PC-3 (cell line): ENCODE measurements around the gene MYO5A. TPM values are rescaled to one million over a fixed set of nuclear protein-coding genes. Genes with fewer than 3 reads are reported as not detected.

Experiments
- ATAC-seq: fragments of 200-7000 bp; cut with Tn5 transposase; 2 replicates; pipeline ENCODE4 v1.9.1; 2020; ENCODE audit warnings: mild to moderate bottlenecking, moderate library complexity
- BruUV-seq: library from RNA; stranded (reverse); fragments of 400-500 nt; replicated peaks from 2 replicates; lab custom pipeline; 2021; lab: Mats Ljungman, UMichigan
- CTCF ChIA-PET: fragments of 300-600 bp; sonication (Branson Sonifier 250); formaldehyde crosslinking; loops from one replicate; lab custom pipeline; 2022; ENCODE audit warnings: antibody characterized with exemption; lab: Charles Lee
- POLR2A ChIA-PET: fragments of 300-600 bp; sonication (Branson Sonifier 250); formaldehyde crosslinking; loops from one replicate; lab custom pipeline; 2022; ENCODE audit warnings: antibody characterized with exemption; ENCODE audit not compliant: unreplicated experiment; lab: Charles Lee
- DNase-seq: peaks from one replicate; pipeline ENCODE4 v3.0.0-alpha.2; 2015
- H2AFZ ChIP-seq: fragments of 300-600 bp; sonication (generic); 2 replicates; pipeline ENCODE4 v1.6.0; 2016; ENCODE audit warnings: antibody characterized with exemption, low read length
- H3F3A ChIP-seq: fragments of 300-600 bp; sonication (generic); one replicate; pipeline ENCODE4 v1.6.0; 2017; ENCODE audit warnings: antibody characterized with exemption, low read length, control low read depth, mild to moderate bottlenecking; ENCODE audit not compliant: unreplicated experiment
- H3K27ac ChIP-seq: fragments of 300-600 bp; sonication (generic); 2 replicates; pipeline ENCODE4 v1.5.1; 2016; ENCODE audit warnings: mild to moderate bottlenecking, low read length
- H3K27me3 ChIP-seq: fragments of 300-600 bp; sonication (generic); 2 replicates; pipeline ENCODE4 v1.6.1; 2016; ENCODE audit warnings: low read length, mixed read lengths
- H3K36me3 ChIP-seq: fragments of 300-600 bp; sonication (generic); 2 replicates; pipeline ENCODE4 v1.6.1; 2016; ENCODE audit warnings: low read depth, mixed run types, low read length, mixed read lengths
- H3K4me1 ChIP-seq: fragments of 300-600 bp; sonication (generic); 2 replicates; pipeline ENCODE4 v1.5.1; 2016; ENCODE audit warnings: low read length; ENCODE audit not compliant: insufficient read depth
- H3K4me2 ChIP-seq: fragments of 300-600 bp; sonication (generic); 2 replicates; pipeline ENCODE4 v1.6.0; 2016; ENCODE audit warnings: low read length
- H3K4me3 ChIP-seq: fragments of 300-600 bp; sonication (generic); 2 replicates; pipeline ENCODE4 v1.5.1; 2016; ENCODE audit warnings: mild to moderate bottlenecking, low read length, mixed read lengths
- H3K79me2 ChIP-seq: fragments of 300-600 bp; sonication (generic); 2 replicates; pipeline ENCODE4 v1.6.1; 2017; ENCODE audit warnings: low read length, mixed read lengths
- H3K9ac ChIP-seq: fragments of 300-600 bp; sonication (generic); 2 replicates; pipeline ENCODE4 v1.6.0; 2016; ENCODE audit warnings: mild to moderate bottlenecking, low read length
- H3K9me2 ChIP-seq: fragments of 300-600 bp; sonication (generic); replicated peaks from 2 replicates; pipeline ENCODE4 v1.6.1; 2016; ENCODE audit warnings: mixed run types, low read length, mixed read lengths
- H3K9me3 ChIP-seq: fragments of 300-600 bp; sonication (generic); 2 replicates; pipeline ENCODE4 v1.6.1; 2016; ENCODE audit warnings: low read length, mixed read lengths
- H4K20me1 ChIP-seq: fragments of 300-600 bp; sonication (generic); 2 replicates; pipeline ENCODE4 v1.6.1; 2016; ENCODE audit warnings: low read length, mixed read lengths
- CTCF ChIP-seq: fragments of 300-600 bp; sonication (generic); conservative IDR thresholded peaks from 2 replicates; pipeline ENCODE4 v1.5.1; 2017; ENCODE audit warnings: antibody characterized with exemption, low read depth, mild to moderate bottlenecking, low read length
- EZH2 ChIP-seq: fragments of 300-600 bp; sonication (generic); IDR thresholded peaks from one replicate; pipeline ENCODE4 v1.6.1; 2017; ENCODE audit warnings: antibody characterized with exemption, mild to moderate bottlenecking, low read length; ENCODE audit not compliant: unreplicated experiment
- EZH2phosphoT487 ChIP-seq: fragments of 300-600 bp; sonication (generic); IDR thresholded peaks from 2 replicates; pipeline ENCODE4 v1.6.1; 2018; ENCODE audit warnings: mild to moderate bottlenecking, antibody characterized with exemption, low read length, borderline replicate concordance
- intact Hi-C: fragments of 100-400 bp; cut with micrococcal nuclease; formaldehyde crosslinking; loops from 2 replicates; pipeline ENCODE4 v1.9.0; 2023
- total RNA-seq: library from RNA; depleted of rRNA; stranded (reverse); fragments of >200 nt; gene quantifications from 2 replicates; pipeline ENCODE4 v1.2.3, GENCODE V29; 2014

The MYO5A gene
- total RNA-seq, 1 experiment from 2014 or later: 42.1 TPM

- intact Hi-C loops: no loop called here
- Histone ChIP-seq H3K9me2 (no peaks in the 10 kb centered on the region), H2AFZ (no peak overlapping the region), H4K20me1 (no peaks in the 10 kb centered on the region), H3K36me3 (no peaks in the 10 kb centered on the region), H3K4me3 (no peak overlapping the region), H3K9ac (no peak overlapping the region), H3K9me3 (no peaks in the 10 kb centered on the region), H3K79me2 (peaks cover 11% of the 10 kb centered on the region; the same call in 1 of the 2 replicates), H3K27ac (0 out of 2 replicates have a peak overlapping the region, but pooled peaks have one; percentile 9), H3K4me1 (peaks cover 25% of the 10 kb centered on the region), H3F3A (no peaks in the 10 kb centered on the region), H3K4me2 (no peak overlapping the region), H3K27me3 (no peaks in the 10 kb centered on the region)
- no peak for TF ChIP-seq EZH2
- TF ChIP-seq EZH2phosphoT487: no peak
- no peak for TF ChIP-seq CTCF
- DNase-seq (no peak), ATAC-seq (no peak)
- CTCF ChIA-PET: no interaction called here
- no TSS peak for BruUV-seq
- POLR2A ChIA-PET: no interaction called here
Measured at GRCh38 chr15:52434885-52435284, 93.8 kb downstream of the MYO5A start.

GRCh38 chr15:52428297-52428696, 100.4 kb downstream of the MYO5A start:
- ChIA-PET POLR2A (no interaction called here), CTCF (no interaction called here)
- no peak overlapping the region for H3K4me3 ChIP-seq
- TF ChIP-seq EZH2phosphoT487: no peak
- TF ChIP-seq CTCF: no peak
- TF ChIP-seq EZH2: no peak
- H3K9me3 ChIP-seq: no peaks in the 10 kb centered on the region
- no peak for ATAC-seq
- no peaks in the 10 kb centered on the region for H3K9me2 ChIP-seq
- no peaks in the 10 kb centered on the region for H3F3A ChIP-seq
- no peaks in the 10 kb centered on the region for H4K20me1 ChIP-seq
- no peaks in the 10 kb centered on the region for H3K36me3 ChIP-seq
- intact Hi-C loops: no loop called here
- no peaks in the 10 kb centered on the region for H3K79me2 ChIP-seq
- no TSS peak for BruUV-seq
- no peaks in the 10 kb centered on the region for H3K4me1 ChIP-seq
- no peak overlapping the region for H2AFZ ChIP-seq
- no peak overlapping the region for H3K4me2 ChIP-seq
- no peaks in the 10 kb centered on the region for H3K27me3 ChIP-seq
- H3K9ac ChIP-seq: no peak overlapping the region
- DNase-seq: no peak
- no peak overlapping the region for H3K27ac ChIP-seq

GRCh38 chr15:52427804-52428203, 100.9 kb downstream of the MYO5A start:
- intact Hi-C loops: no loop called here
- Histone ChIP-seq H3K9ac (no peak overlapping the region), H3K27ac (no peak overlapping the region), H3K4me3 (no peak overlapping the region), H2AFZ (no peak overlapping the region), H3F3A (no peaks in the 10 kb centered on the region), H4K20me1 (no peaks in the 10 kb centered on the region), H3K4me2 (no peak overlapping the region), H3K9me2 (no peaks in the 10 kb centered on the region), H3K4me1 (no peaks in the 10 kb centered on the region), H3K27me3 (no peaks in the 10 kb centered on the region), H3K79me2 (no peaks in the 10 kb centered on the region), H3K9me3 (no peaks in the 10 kb centered on the region), H3K36me3 (no peaks in the 10 kb centered on the region)
- no TSS peak for BruUV-seq
- ATAC-seq (peak; percentile 46; the same call in 1 of the 2 replicates), DNase-seq (peak; percentile 6)
- TF ChIP-seq EZH2phosphoT487 (no peak), CTCF (no peak), EZH2 (no peak)
- POLR2A ChIA-PET: no interaction called here
- CTCF ChIA-PET: no interaction called here
